HEK293 (cell line): ENCODE measurements around the gene TSSK6.

Experiments used
- CTCF ChIA-PET: fragments of 350-600 bp; formaldehyde crosslinking; extraction: SDS; loops from one replicate; lab custom pipeline; 2021; ENCODE audit warnings: antibody characterized with exemption; lab: Yijun Ruan, JAX
- POLR2A ChIA-PET: fragments of 300-600 bp; formaldehyde crosslinking; extraction: SDS; loops from one replicate; lab custom pipeline; 2020; ENCODE audit warnings: antibody characterized with exemption, inconsistent platforms; lab: Yijun Ruan, JAX
- H3K27ac ChIP-seq: fragments of 200-500 bp; sonication (Bioruptor generic); 2 replicates; pipeline ENCODE4 v1.5.1; 2014; ENCODE audit warnings: low read depth, low read length, control low read depth, inconsistent platforms; ENCODE audit errors: extremely low read depth
- H3K36me3 ChIP-seq, 2 experiments: fragments of 200-500 bp in 1 of 2; sonication (Bioruptor generic) in 1 of 2; 1 replicate in 1 of 2; 2 replicates in 1 of 2; pipeline ENCODE4 v1.5.1; 2014 to 2017; ENCODE audit warnings: inconsistent platforms in 2 of 2, low read length in 2 of 2; ENCODE audit not compliant: control insufficient read depth in 2 of 2, insufficient read depth in 1 of 2
- H3K4me1 ChIP-seq: fragments of 200-500 bp; sonication (Bioruptor generic); 2 replicates; pipeline ENCODE4 v1.5.1; 2014; ENCODE audit warnings: mild to moderate bottlenecking, low read length, inconsistent platforms; ENCODE audit not compliant: control insufficient read depth, insufficient read depth
- H3K4me3 ChIP-seq: 2 replicates; pipeline ENCODE4 v1.5.1; 2011; ENCODE audit warnings: low read depth, mild to moderate bottlenecking, control low read depth, low read length, moderate library complexity
- H3K9me3 ChIP-seq: fragments of 200-500 bp; sonication (Bioruptor generic); 2 replicates; pipeline ENCODE4 v1.5.1; 2014; ENCODE audit warnings: low read depth, low read length, inconsistent platforms; ENCODE audit not compliant: control insufficient read depth, insufficient read depth
- GLIS1 ChIP-seq: fragments of 450-650 bp; formaldehyde crosslinking; IDR thresholded peaks from 2 replicates; pipeline ENCODE4 v1.5.1; 2016; ENCODE audit warnings: missing biosample characterization, missing genetic modification characterization
- KLF1 ChIP-seq: fragments of 450-650 bp; formaldehyde crosslinking; IDR thresholded peaks from 2 replicates; pipeline ENCODE4 v1.5.1; 2016; ENCODE audit warnings: missing biosample characterization, missing genetic modification characterization
- KLF7 ChIP-seq: fragments of 450-650 bp; formaldehyde crosslinking; IDR thresholded peaks from 2 replicates; pipeline ENCODE4 v1.5.1; 2016; ENCODE audit warnings: missing biosample characterization, missing genetic modification characterization, borderline replicate concordance
- SP2 ChIP-seq: fragments of 450-650 bp; formaldehyde crosslinking; IDR thresholded peaks from 2 replicates; pipeline ENCODE4 v1.5.1; 2016; ENCODE audit warnings: missing biosample characterization, missing genetic modification characterization
- TRIM28 ChIP-seq: IDR thresholded peaks from 2 replicates; pipeline ENCODE4 v1.6.1; 2011; ENCODE audit warnings: low read length, control low read depth, borderline replicate concordance
- ZFP69B ChIP-seq: fragments of 450-650 bp; formaldehyde crosslinking; IDR thresholded peaks from 2 replicates; pipeline ENCODE4 v1.5.1; 2016; ENCODE audit warnings: missing biosample characterization, missing genetic modification characterization
- ZIC2 ChIP-seq: fragments of 450-650 bp; formaldehyde crosslinking; IDR thresholded peaks from 2 replicates; pipeline ENCODE4 v1.5.1; 2016; ENCODE audit warnings: missing biosample characterization, missing genetic modification characterization
- ZNF10 ChIP-seq: fragments of 450-650 bp; formaldehyde crosslinking; IDR thresholded peaks from 2 replicates; pipeline ENCODE4 v1.5.1; 2017; ENCODE audit warnings: missing biosample characterization, missing genetic modification characterization
- ZNF121 ChIP-seq: fragments of 450-650 bp; formaldehyde crosslinking; IDR thresholded peaks from 2 replicates; pipeline ENCODE4 v1.5.1; 2016; ENCODE audit warnings: missing biosample characterization, missing genetic modification characterization
- ZNF24 ChIP-seq: fragments of 450-650 bp; formaldehyde crosslinking; IDR thresholded peaks from 2 replicates; pipeline ENCODE4 v1.5.1; 2016; ENCODE audit warnings: missing biosample characterization, missing genetic modification characterization
- ZNF248 ChIP-seq: fragments of 450-650 bp; formaldehyde crosslinking; IDR thresholded peaks from 2 replicates; pipeline ENCODE4 v1.5.1; 2017; ENCODE audit warnings: missing biosample characterization, missing genetic modification characterization
- ZNF335 ChIP-seq: fragments of 450-650 bp; formaldehyde crosslinking; conservative IDR thresholded peaks from 2 replicates; pipeline ENCODE4 v1.5.1; 2016; ENCODE audit warnings: missing biosample characterization, missing genetic modification characterization
- ZNF600 ChIP-seq: fragments of 450-650 bp; formaldehyde crosslinking; IDR thresholded peaks from 2 replicates; pipeline ENCODE4 v1.5.1; 2016; ENCODE audit warnings: missing biosample characterization, missing genetic modification characterization
- ZNF654 ChIP-seq: fragments of 450-650 bp; formaldehyde crosslinking; IDR thresholded peaks from 2 replicates; pipeline ENCODE4 v1.5.1; 2016; ENCODE audit warnings: low read depth, missing biosample characterization, missing genetic modification characterization
- ZNF660 ChIP-seq: fragments of 450-650 bp; IDR thresholded peaks from 2 replicates; pipeline ENCODE4 v1.5.1; 2018; ENCODE audit warnings: missing biosample characterization, mild to moderate bottlenecking, missing genetic modification characterization
- TF ChIP-seq, protein P1 (sequence below): fragments of 450-650 bp; formaldehyde crosslinking; IDR thresholded peaks from 2 replicates; pipeline ENCODE4 v1.5.1; 2016; ENCODE audit warnings: missing biosample characterization, missing genetic modification characterization
- TF ChIP-seq, protein P2 (sequence below): fragments of 450-650 bp; formaldehyde crosslinking; IDR thresholded peaks from 2 replicates; pipeline ENCODE4 v1.5.1; 2016; ENCODE audit warnings: missing biosample characterization, missing genetic modification characterization
- TF ChIP-seq, protein P3 (sequence below): fragments of 450-650 bp; formaldehyde crosslinking; IDR thresholded peaks from 2 replicates; pipeline ENCODE4 v1.5.1; 2016; ENCODE audit warnings: missing biosample characterization, missing genetic modification characterization
- TF ChIP-seq, protein P4 (sequence below): fragments of 450-650 bp; formaldehyde crosslinking; IDR thresholded peaks from 2 replicates; pipeline ENCODE4 v1.5.1; 2016; ENCODE audit warnings: missing biosample characterization, missing genetic modification characterization, low read depth

The TSSK6 gene

DNA sequence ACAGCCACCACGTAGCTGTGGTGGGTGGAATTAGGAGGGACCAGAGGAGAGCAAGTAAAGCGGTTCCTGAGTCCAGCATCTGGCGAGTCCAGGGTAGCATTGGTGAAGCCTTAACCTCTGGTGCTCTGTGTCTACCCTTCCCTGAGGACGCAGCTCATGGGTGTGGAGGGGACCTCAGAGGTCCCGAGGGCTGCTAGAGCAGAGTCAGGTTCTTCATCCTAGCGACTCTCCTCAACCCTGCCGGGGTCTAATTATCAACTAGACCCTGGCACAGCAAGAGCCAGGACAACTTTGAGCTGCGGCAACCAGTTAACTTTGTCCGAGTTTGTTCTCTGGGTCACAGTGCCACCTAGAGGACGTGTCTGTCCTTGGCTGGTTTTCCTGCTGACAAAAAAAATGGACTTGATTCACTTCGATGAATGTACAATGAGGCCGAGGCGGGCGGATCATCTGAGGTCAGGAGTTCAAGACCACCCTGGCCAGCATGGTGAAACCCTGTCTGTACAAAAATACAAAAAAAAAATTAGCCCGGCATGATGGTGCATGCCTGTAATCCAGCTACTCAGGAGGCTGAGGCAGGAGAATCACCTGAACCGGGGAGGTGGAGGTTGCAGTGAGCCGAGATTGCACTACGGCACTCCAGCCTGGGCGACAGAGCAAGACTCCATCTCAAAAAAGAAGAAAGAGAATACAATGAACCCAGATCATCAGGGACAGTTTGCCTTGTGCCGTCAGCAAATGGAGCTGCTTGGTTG, 25.0 kb downstream of the TSSK6 start:
- Histone ChIP-seq H3K4me3 (no peak overlapping the region), H3K9me3 (no peaks in the 10 kb centered on the region), H3K27ac (no peak overlapping the region), H3K36me3 (peaks cover 0 to 46% of the 10 kb centered on the region in 2 experiments; a peak in 2 of 3 replicates), H3K4me1 (peaks cover 11% of the 10 kb centered on the region)
- ChIA-PET POLR2A (interaction anchor here (0.9 to 2.0 kb wide), 4 partner anchors 85 to 148 kb away, joined by 3 to 10 read pairs (median 5); partner anchors contain the start of gene GATAD2A), CTCF (interaction anchor here (0.5 to 2.7 kb wide), 43 partner anchors 9 to 470 kb away, joined by 3 to 49 read pairs (median 4); partner anchors contain the start of genes GATAD2A and GMIP)
- no peak for TF ChIP-seq TRIM28
- TF ChIP-seq ZNF654 (tag by site-specific recombination) = peak; percentile 74
- TF ChIP-seq ZNF660 (tag by site-specific recombination) = peak; percentile 34; the same call in 1 of the 2 replicates
- no peak for TF ChIP-seq SP2 (tag by site-specific recombination)
- 0 out of 2 replicates have a peak, but pooled peaks have one; percentile 29 for TF ChIP-seq GLIS1
- TF ChIP-seq, protein P1, sequence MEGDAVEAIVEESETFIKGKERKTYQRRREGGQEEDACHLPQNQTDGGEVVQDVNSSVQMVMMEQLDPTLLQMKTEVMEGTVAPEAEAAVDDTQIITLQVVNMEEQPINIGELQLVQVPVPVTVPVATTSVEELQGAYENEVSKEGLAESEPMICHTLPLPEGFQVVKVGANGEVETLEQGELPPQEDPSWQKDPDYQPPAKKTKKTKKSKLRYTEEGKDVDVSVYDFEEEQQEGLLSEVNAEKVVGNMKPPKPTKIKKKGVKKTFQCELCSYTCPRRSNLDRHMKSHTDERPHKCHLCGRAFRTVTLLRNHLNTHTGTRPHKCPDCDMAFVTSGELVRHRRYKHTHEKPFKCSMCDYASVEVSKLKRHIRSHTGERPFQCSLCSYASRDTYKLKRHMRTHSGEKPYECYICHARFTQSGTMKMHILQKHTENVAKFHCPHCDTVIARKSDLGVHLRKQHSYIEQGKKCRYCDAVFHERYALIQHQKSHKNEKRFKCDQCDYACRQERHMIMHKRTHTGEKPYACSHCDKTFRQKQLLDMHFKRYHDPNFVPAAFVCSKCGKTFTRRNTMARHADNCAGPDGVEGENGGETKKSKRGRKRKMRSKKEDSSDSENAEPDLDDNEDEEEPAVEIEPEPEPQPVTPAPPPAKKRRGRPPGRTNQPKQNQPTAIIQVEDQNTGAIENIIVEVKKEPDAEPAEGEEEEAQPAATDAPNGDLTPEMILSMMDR (tag by site-specific recombination) = peak; percentile 60
- peak; percentile 73 for TF ChIP-seq ZNF600 (tag by site-specific recombination)
- TF ChIP-seq ZNF335 (tag by site-specific recombination) = peak; percentile 41; the same call in 1 of the 2 replicates
- TF ChIP-seq ZNF248 (tag by site-specific recombination) = no peak
- peak; percentile 45 for TF ChIP-seq ZNF10 (tag by site-specific recombination)
- TF ChIP-seq, all 188 proteins: peak for 7

DNA sequence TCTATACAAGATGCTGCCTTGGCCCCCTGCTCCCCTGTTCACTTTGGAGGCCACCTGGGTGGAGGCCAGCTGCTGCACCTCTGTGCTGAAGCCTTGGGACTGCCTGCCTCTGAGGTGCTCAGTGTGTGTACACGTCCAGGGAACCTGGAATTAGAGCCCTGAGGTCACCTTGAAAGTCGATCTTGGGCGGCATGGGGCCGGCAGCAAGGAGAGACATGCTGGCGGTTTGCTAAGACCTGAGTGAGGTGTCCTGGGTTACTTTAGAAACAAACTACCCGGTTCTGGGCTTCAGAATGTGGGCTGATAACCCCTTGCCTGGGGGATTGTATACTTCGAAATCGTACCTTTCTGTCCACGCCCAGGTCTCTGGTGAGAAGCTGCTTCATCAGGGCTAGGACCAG, 25.5 kb downstream of the TSSK6 start:
- no peaks in the 10 kb centered on the region for H3K9me3 ChIP-seq
- peaks cover 11% of the 10 kb centered on the region for H3K4me1 ChIP-seq
- H3K4me3 ChIP-seq = no peak overlapping the region
- no peak overlapping the region for H3K27ac ChIP-seq
- ChIA-PET POLR2A (interaction anchor here (0.9 to 2.0 kb wide), 4 partner anchors 84 to 147 kb away, joined by 3 to 10 read pairs (median 5); partner anchors contain the start of gene GATAD2A), CTCF (interaction anchor here (0.6 to 2.7 kb wide), 31 partner anchors 10 to 452 kb away, joined by 3 to 49 read pairs (median 5); partner anchors contain the start of genes GATAD2A and GMIP)
- peaks cover 0 to 43% of the 10 kb centered on the region in 2 experiments; a peak in 2 of 3 replicates for H3K36me3 ChIP-seq
- TF ChIP-seq ZIC2 (tag by site-specific recombination) (peak; percentile 33; the same call in 1 of the 2 replicates), GLIS1 (0 out of 2 replicates have a peak, but pooled peaks have one; percentile 19), ZNF654 (tag by site-specific recombination) (no peak)
- TF ChIP-seq, all 188 proteins: peak for 2

DNA sequence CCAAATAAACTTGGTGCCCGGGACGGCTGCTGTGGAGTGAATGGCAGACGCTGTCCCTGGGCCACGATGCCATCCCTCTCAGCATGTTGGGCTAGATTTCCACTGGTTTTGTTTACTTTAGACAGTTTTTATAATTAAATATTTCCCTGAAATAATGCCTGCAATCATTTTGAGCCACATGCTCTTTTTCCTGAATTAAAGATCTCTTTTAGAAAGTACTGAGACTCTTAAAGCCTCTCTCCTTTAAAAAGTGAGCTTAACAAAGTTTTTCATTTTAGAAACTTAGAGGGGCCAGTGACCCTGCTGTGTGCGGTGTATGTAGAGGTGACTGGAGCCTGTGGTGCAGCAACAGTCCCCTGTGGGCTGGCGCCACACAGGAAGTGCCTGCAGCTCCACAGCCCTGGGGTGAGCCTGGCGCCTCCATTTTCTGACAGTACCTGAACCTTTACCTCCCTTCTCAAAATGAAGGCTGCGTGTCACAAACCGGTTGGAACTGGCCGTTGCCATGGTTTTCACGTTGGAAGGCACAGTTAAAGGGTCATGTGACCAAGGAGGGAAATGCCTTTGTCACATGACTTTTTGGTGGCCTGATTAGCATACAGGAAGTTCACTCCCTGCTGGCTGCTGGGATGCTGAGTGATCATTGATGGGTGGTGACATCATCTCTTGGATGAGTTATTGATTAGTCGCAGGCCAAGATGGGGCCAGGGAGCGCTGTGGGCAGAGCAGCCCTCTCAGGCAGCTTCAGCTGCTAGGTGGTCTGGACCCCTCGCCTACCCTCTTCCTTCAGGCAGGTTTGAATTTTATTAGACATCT, 26.3 kb downstream of the TSSK6 start:
- H3K4me3 ChIP-seq = no peak overlapping the region; the same call in 1 of the 2 replicates
- ChIA-PET CTCF (interaction anchor here (0.7 to 2.7 kb wide), 15 partner anchors 27 to 321 kb away, joined by 3 to 49 read pairs (median 5); partner anchors contain the start of gene GATAD2A), POLR2A (interaction anchor here (2.0 kb wide), 1 partner anchor 83 kb away, joined by 10 read pairs; the partner anchor contains the start of gene GATAD2A)
- no peaks in the 10 kb centered on the region for H3K9me3 ChIP-seq
- H3K4me1 ChIP-seq = peaks cover 11% of the 10 kb centered on the region
- H3K36me3 ChIP-seq = peaks cover 0 to 36% of the 10 kb centered on the region in 2 experiments; a peak in 1 of 3 replicates
- H3K27ac ChIP-seq = no peak overlapping the region; the same call in 1 of the 2 replicates
- TF ChIP-seq ZFP69B (tag by site-specific recombination) (no peak), KLF1 (tag by site-specific recombination) (peak; percentile 22; the same call in 1 of the 2 replicates), ZNF24 (tag by site-specific recombination) (no peak), ZNF121 (tag by site-specific recombination) (no peak), KLF7 (no peak)
- TF ChIP-seq, protein P2, sequence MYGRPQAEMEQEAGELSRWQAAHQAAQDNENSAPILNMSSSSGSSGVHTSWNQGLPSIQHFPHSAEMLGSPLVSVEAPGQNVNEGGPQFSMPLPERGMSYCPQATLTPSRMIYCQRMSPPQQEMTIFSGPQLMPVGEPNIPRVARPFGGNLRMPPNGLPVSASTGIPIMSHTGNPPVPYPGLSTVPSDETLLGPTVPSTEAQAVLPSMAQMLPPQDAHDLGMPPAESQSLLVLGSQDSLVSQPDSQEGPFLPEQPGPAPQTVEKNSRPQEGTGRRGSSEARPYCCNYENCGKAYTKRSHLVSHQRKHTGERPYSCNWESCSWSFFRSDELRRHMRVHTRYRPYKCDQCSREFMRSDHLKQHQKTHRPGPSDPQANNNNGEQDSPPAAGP (tag by site-specific recombination) = no peak
- TF ChIP-seq, protein P3, sequence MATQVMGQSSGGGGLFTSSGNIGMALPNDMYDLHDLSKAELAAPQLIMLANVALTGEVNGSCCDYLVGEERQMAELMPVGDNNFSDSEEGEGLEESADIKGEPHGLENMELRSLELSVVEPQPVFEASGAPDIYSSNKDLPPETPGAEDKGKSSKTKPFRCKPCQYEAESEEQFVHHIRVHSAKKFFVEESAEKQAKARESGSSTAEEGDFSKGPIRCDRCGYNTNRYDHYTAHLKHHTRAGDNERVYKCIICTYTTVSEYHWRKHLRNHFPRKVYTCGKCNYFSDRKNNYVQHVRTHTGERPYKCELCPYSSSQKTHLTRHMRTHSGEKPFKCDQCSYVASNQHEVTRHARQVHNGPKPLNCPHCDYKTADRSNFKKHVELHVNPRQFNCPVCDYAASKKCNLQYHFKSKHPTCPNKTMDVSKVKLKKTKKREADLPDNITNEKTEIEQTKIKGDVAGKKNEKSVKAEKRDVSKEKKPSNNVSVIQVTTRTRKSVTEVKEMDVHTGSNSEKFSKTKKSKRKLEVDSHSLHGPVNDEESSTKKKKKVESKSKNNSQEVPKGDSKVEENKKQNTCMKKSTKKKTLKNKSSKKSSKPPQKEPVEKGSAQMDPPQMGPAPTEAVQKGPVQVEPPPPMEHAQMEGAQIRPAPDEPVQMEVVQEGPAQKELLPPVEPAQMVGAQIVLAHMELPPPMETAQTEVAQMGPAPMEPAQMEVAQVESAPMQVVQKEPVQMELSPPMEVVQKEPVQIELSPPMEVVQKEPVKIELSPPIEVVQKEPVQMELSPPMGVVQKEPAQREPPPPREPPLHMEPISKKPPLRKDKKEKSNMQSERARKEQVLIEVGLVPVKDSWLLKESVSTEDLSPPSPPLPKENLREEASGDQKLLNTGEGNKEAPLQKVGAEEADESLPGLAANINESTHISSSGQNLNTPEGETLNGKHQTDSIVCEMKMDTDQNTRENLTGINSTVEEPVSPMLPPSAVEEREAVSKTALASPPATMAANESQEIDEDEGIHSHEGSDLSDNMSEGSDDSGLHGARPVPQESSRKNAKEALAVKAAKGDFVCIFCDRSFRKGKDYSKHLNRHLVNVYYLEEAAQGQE (tag by site-specific recombination) = no peak
- TF ChIP-seq, protein P4, sequence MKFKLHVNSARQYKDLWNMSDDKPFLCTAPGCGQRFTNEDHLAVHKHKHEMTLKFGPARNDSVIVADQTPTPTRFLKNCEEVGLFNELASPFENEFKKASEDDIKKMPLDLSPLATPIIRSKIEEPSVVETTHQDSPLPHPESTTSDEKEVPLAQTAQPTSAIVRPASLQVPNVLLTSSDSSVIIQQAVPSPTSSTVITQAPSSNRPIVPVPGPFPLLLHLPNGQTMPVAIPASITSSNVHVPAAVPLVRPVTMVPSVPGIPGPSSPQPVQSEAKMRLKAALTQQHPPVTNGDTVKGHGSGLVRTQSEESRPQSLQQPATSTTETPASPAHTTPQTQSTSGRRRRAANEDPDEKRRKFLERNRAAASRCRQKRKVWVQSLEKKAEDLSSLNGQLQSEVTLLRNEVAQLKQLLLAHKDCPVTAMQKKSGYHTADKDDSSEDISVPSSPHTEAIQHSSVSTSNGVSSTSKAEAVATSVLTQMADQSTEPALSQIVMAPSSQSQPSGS (tag by site-specific recombination) = peak; percentile 93
